ENCODE results near the gene TMEM62. TPM values are rescaled to one million over a fixed set of nuclear protein-coding genes. Genes with fewer than 3 reads are reported as not detected.
"Not testable (repeated sequence)": the region's sequence is repeated elsewhere in the genome, so short reads cannot be mapped to it uniquely, and the experiment has no call there.

TMEM62 gene
- total RNA-seq, 1 donor from 2014 or later: 11.7 TPM

DNA sequence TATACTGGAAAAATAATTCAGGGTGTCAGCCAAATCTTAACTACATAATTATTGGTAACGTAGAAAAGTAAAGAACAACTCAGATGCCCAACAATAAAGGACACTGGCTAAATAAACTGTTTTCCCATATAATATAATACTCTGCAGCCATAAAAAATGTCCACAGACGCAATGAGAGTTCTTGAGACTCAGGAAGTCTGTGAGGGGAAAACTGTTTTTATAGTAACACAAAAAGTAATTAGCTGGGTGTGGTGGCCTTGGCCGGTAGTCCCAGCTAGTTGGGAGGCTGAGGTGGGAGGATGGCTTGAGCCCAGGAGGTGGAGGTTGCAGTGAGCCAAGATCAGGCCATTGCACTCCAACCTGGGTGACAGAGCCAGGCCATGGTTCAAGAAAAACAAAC lies 22.0 kb upstream of the TMEM62 start:
- intact Hi-C loops (cut with DNase I): no loop called here

DNA sequence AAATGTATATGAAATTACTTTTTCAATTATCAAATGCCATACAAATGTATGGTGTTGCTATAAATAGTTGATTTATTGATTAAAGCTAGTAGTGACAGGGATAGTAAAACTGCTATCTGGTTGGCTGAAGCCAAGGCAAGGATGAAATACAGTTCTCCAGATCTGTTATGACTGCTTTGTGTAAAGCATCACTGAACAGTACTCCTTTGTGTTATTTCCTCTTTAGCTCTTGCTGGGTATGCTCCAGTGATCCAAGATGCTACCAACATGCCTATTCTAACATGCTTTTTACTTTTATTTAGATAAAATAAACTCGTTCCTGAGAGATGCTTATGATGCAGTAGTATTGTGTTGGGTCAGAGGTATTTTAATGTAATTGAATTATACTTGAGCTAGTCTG lies 15.1 kb upstream of the TMEM62 start:
- ATAC-seq (no peak), DNase-seq (ENCODE audit: missing footprints) (no peak)
- intact Hi-C loops (cut with DNase I): no loop called here

More for the DNA sequence above, 22.0 kb upstream of the TMEM62 start:
- ATAC-seq (no peak), DNase-seq (ENCODE audit: missing footprints) (no peak)

DNA sequence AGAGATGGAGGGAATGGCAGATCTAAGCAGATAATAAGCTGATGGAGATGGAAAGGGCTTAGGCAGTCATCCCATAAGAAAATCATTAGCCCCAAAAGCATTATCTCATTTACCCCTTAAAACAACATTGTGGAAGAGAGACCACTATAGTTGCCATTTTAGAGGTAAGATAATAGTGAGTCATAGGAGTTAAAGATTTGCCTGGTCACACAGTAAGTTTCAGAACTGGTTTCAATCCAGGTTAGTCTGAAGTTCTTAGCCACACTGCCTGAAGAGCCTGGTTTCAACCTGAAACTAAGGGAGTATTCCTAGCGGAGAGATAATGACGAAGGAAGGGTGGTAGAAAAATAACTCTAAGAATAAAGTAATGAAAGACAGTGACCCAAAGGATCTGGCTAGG lies 14.6 kb upstream of the TMEM62 start:
- DNase-seq (ENCODE audit: missing footprints): no peak
- intact Hi-C loops (cut with DNase I): no loop called here
- ATAC-seq: no peak

DNA sequence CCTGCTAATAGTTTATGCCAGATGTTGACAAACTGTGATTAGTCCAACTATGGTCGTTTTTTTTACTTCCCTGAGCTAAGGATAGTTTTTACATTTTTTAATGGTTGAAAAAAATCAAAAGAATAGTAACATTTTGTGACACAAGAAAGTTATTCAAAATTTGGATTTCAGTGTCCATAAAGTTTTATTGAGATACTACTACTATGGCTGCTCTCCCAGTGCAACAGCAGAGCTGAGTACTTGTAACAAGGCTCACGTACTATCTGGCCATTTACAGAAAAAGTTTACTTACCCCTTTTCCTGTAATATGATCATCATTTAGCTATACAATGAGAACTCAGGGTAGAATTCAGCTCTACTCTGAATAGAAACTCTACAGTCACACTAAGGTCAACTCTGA lies 11.5 kb upstream of the TMEM62 start:
- intact Hi-C loops (cut with DNase I): no loop called here
- ATAC-seq (no peak), DNase-seq (ENCODE audit: missing footprints) (no peak)

DNA sequence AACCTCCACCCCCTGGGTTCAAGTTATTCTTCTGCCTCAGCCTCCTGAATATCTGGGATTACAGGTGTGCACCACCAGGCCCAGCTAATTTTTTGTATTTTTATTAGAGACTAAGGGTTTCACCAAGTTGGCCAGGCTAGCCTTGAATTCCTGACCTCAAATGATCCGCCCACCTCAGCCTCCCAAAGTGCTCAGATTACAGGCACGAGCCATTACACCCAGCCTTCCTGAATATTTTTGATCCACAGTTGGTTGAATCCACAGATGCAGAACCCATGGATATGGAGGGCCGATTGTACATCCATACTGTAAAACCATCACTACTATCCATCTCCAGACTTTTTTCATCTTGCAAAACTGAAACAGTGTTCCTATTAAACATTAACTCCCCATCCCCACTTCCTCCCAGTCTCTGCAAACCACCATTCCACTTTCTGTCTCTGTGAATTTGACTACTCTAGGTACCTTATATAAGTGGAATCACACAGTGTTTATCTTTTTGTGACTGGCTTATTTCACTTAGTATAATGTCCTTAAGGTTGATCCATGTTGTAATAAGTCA lies 8.2 kb upstream of the TMEM62 start:
- ATAC-seq: no peak
- intact Hi-C loops (cut with DNase I): no loop called here
- no peak for DNase-seq (ENCODE audit: missing footprints)

DNA sequence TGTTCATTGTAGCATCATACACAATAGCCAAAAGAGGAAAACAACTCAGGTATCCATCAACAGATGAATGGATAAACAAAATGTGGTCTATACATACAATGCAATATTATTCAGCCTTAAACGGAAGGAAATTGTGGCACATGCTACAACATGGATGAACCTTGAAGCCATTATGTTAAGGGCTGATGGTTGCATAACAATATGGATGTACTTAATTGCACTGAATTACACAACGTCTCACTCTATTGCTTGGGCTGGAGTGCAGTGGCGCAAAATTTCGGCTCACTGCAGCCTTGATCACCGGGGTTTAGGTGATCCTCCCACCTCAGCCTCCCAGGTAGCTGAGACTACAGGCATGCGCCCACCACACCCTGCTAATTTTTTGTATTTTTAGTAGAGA lies 7.0 kb upstream of the TMEM62 start:
- no peak for ATAC-seq
- intact Hi-C loops (cut with DNase I): no loop called here
- no peak for DNase-seq (ENCODE audit: missing footprints)

DNA sequence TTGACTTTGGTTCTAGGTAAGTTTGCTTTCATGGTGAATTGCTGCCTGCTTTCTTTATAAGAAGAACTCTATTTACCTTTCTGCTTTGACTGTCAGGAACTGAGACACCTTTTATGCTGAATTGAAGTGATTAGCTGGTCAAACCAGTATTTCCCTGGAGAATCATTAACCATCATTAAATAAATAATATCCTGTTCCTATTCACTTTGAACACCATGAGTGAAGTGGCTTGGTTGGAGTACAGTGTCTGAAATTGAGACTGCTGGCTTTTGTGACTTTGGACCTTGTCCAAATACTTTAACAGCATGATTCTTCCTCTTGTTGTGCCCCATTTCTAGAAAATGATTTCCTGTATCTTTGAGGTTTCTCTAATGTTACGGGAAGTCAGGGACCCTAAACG lies 5.6 kb upstream of the TMEM62 start:
- no peak for ATAC-seq
- DNase-seq (ENCODE audit: missing footprints): no peak
- intact Hi-C loops (cut with DNase I): no loop called here

DNA sequence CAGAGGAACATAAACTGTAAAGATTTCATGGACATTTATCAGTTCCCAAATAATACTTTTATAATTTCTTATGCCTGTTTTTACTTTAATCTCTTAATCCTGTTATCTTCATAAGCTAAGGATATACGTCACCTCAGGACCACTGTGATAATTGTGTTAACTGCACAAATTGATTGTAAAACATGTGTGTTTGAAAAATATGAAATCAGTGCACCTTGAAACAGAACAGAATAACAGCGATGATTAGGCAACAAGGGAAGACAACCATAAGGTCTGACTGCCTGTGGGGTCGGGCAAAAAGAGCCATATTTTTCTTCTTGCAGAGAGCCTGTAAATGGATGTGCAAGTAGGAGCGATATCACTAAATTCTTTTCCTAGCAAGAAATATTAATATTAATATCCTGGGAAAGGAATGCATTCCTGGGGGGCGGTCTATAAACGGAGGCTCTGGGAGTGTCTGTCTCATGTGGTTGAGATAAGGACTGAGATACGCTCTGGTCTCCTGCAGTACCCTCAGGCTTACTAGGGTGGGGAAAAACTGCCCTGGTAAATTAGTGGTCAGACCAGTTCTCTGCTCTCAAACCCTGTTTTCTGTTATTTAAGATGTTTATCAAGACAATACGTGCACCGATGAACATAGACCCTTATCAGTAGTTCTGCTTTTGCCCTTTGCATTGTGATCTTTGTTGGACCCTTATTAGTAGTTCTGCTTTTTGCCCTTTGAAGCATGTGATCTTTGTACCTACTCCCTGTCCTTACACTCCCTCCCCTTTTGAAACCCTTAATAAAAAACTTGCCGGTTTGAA lies 5.0 kb upstream of the TMEM62 start:
- intact Hi-C loops (cut with DNase I); DNase-seq (ENCODE audit: missing footprints); ATAC-seq: not testable (repeated sequence)

DNA sequence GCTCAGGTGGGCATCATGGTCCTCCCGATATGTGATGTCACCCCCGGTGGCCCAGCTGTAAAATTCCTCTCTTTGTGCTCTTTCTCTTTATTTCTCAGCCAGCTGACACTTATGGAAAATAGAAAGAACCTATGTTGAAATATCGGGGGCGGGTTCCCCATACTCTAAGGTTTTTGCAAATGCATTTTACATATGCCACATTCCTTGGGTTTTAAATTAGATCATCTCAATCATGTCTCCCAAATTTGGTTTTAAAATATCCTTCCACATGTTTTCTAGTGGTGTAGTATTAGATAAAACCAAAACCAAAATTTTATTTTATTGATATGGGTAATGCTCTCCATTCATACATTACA lies 4.4 kb upstream of the TMEM62 start:
- no peak for ATAC-seq
- intact Hi-C loops (cut with DNase I): no loop called here
- no peak for DNase-seq (ENCODE audit: missing footprints)

DNA sequence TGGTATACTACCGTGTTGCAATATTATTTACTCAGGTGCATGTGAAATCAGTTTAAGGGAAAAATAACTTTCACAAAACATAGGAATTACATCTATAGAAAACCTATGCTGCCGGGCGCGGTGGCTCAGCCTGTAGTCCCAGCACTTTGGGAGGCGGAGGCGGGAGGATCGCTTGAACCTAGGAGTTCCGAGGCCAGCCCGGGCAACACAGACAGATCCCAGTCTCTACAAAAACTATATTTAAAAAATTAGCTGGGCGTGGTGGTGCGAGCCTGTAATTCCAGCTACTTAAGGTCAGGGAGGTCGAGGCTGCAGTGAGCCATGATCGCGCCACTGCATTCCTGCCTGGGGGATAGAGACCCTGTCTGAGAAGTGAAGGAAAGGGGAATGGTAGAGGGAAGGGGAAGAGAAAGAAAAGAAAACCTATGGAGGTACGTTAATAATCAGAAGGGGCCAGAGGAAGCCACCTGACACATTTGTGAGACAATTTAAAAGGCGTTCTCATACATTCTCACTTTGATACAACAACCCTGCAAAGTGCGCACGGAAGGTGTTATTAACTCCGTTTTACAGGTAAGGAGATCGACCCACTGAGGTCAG lies 456 bp upstream of the TMEM62 start:
- DNase-seq (ENCODE audit: missing footprints) (no peak), ATAC-seq (no peak)
- intact Hi-C loops (cut with DNase I): no loop called here

DNA sequence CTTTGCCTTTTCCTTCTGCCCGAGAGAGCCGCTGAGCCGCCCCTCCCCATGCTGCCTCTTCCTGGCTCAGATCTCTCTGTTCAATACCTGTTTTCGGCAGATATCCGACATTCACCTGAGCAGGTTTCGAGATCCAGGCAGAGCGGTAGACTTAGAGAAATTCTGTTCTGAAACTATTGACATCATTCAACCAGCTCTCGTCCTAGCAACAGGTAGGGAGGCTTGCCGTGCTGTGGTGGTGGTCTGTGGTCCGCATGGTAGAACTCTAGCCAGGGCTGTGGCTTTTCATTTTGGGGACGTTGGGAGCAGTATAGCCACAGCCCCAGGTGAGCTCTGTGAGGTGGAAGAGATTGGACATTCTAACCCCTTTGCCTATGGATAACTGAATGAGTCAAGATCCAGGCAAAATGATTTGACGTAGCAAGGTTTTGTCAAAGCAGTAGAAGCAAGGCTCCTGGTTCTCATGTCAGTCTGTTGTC lies 810 bp downstream of the TMEM62 start:
- no peak for DNase-seq (ENCODE audit: missing footprints)
- intact Hi-C loops (cut with DNase I): no loop called here
- ATAC-seq: no peak

DNA sequence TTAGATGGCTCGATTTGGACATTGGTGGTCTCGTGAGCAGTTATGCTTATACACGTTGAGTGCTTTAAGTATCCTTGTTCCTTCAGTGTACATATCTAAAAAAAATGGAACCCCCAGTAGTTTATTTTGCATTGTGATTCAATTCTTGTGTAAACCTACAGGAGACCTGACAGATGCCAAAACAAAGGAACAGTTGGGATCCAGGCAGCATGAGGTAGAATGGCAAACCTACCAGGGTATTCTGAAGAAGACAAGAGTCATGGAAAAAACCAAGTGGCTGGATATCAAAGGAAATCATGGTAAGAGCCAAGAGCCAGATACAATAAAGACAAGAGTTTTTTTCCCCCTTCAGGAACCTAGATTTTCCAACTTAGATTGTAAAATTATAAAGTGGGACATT lies 2.0 kb downstream of the TMEM62 start:
- intact Hi-C loops (cut with DNase I): no loop called here
- DNase-seq (ENCODE audit: missing footprints) (no peak), ATAC-seq (no peak)

DNA sequence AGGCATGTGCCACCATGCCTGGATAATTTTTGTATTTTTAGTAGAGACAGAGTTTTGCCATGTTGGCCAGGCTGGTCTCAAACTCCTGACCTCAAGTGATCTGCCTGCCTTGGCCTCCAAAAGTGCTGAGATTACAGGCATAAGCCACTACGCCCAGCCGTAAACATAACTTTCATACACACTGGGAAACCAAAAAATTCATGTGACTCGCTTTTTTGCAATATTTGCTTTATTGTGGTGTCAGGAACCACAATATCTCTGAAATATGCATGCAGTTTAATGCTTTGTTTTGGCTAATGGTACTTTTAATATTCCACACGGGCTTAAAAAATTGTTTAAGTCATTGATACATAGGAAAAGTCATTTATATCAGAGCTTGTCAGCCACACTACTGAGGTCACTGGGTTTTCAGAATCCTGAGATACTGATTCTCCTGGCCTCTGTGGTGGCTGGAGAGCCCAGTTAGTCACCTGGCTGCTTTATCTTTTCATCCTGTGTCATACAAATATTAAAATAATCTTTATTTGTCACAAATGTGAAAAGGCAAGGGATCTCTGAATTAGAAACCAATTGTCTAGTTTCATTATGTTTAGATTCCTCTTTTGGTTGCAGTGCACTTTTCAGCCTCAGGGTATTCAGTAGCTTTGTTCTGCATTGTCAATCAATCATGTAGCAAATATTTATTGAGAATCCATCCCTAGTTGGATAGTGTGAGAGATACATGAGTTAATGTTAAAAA lies 10.0 kb downstream of the TMEM62 start:
- DNase-seq (ENCODE audit: missing footprints) (no peak), ATAC-seq (no peak)
- intact Hi-C loops (cut with DNase I): no loop called here

DNA sequence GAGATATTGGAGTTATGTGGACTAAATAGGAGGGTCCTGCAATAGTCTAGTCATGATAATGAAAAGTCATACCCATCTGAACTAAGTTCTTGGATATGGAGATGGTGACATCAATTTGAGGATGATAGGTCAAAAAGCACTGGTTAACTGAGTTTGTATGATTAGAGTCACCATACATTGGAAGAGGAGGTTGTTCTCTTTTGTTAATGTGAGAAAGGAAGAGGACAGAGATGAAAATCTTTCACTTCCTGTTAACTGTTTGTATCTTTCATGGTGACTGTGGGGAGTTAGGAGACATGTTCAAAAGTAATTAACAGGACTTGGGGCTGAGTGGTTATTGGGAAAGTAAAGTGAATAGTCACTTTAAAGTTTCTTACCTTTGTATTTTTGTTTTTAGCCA lies 11.1 kb downstream of the TMEM62 start:
- intact Hi-C loops (cut with DNase I): no loop called here
- ATAC-seq: no peak
- no peak for DNase-seq (ENCODE audit: missing footprints)

DNA sequence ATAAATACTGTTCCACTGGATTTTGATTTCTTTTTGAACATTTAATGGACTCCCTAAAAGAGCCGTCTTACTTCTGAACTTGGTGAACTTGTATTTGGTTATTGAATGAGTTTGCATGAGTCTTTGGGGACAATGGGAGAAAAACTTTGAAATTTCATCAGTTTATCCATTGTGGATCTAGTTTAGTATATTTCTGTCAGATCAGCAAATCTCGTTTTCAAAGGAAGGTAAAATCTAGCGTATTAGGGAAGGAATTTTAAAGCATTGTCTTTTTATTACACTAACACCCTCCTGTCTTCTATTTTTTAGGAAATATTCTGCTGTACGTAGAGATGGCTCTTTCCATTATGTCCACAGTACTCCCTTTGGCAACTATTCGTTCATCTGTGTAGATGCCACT lies 12.8 kb downstream of the TMEM62 start:
- DNase-seq (ENCODE audit: missing footprints) (no peak), ATAC-seq (no peak)
- intact Hi-C loops (cut with DNase I): no loop called here

DNA sequence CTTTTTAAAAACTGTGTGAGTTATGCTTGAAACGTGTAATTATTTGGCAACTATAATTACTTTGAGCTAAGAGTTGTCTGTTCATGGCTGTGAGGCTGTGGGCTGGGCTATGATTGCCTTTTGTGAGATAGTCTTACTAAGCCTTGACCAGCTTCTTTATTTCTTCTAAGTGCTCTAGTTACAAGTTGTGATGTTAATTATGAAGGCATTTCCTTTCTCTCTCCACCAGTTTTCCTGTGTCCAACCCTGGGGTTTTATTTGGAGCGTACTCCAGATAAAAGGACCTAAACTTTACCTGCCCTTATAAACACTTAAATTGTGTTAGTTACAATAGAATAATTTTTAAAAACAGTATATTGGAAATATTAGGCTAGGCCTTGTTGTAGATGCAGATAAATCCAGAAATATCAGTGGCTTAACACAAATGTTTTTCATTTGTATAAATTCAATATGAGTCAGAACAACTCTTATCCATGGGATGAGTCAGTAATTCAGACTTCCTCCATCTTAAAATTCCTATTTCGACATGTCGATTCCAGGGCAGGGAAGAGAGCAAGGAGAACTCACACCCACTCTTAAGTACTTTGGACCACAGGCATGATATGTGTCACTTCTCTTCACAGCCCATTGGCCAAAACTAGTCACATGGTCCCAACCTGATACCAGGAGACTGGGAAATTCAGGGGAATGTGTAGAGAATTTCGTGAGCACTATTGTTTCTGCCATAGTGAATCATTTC lies 17.0 kb downstream of the TMEM62 start:
- DNase-seq (ENCODE audit: missing footprints): no peak
- ATAC-seq: no peak
- intact Hi-C loops (cut with DNase I): loop anchor here (10.0 kb wide), 1 partner anchor 126 kb away; no protein-coding TSS in a partner anchor

DNA sequence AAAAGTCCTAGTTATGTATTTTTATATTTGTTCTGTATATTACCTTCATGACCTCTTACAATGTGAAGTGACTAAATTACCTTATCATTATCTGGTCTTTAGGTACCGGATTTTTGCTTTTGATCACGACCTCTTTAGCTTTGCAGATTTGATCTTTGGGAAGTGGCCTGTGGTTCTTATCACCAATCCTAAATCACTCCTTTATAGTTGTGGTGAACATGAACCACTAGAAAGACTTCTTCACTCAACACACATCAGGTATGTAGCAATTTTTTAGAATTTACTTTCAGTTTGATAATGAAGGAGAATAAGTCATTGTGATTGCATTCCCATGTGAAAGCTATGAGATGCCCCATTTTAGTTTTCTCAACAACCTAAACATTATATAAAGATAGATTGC lies 18.3 kb downstream of the TMEM62 start:
- DNase-seq (ENCODE audit: missing footprints) (no peak), ATAC-seq (no peak)
- intact Hi-C loops (cut with DNase I): loop anchor here (10.0 kb wide), 1 partner anchor 127 kb away; no protein-coding TSS in a partner anchor

DNA sequence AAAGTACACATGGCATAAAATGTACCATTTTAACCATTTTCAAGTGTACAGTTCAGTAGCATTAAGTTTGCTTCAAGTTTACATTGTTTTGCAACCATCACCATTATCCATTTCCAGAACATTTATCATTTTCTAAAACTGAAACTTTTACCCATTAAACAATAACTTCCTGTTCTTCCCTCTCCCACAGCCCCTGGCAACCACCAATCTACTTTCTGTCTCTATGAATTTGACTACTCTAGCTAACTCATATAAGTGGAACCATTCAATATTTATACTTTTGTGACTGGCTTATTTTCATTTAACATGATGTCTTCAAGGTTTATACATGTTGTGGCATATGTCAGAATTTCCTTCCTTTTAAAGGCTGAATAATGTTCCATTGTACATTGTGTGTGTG lies 19.9 kb downstream of the TMEM62 start:
- ATAC-seq (no peak), DNase-seq (ENCODE audit: missing footprints) (no peak)
- intact Hi-C loops (cut with DNase I): loop anchor here (10.0 kb wide), 1 partner anchor 128 kb away; no protein-coding TSS in a partner anchor

DNA sequence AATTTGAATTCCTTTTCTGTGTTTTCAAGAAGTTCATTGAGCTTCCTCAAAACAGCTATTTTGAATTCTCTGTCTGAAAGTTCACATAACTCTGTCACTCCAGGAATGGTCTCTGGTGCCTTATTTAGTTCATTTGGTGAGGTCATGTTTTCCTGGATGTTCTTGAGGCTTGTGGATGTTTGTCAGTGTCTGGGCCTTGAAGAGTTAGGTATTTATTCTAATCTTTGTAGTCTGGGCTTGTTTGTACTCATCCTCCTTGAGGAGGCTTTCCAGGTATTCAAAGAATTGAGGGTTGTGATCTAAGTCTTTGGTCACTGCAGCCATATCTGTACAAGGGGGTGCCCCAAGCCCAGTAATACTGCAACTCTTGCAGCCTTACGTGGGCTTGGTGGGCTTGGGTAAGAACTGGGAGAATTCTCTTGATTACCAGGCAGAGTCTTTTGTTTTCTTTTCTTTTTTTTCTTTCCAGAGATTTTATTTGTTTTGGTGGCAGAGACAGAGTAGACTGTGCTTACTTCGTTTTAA lies 32.5 kb downstream of the TMEM62 start:
- DNase-seq (ENCODE audit: missing footprints) (no peak), ATAC-seq (no peak)
- intact Hi-C loops (cut with DNase I): no loop called here
